HepG2 (cell line): ENCODE data around the gene SH3D19. TPM values are rescaled to one million over a fixed set of nuclear protein-coding genes. Genes with fewer than 3 reads are reported as not detected.
"Not testable (repeated sequence)": the region's sequence is repeated elsewhere in the genome, so short reads cannot be mapped to it uniquely, and the experiment has no call there.

Source experiments
- ATAC-seq: fragments of 200-7000 bp; cut with Tn5 transposase; 3 replicates; pipeline ENCODE4 v1.9.1; 2020; ENCODE audit warnings: mild to moderate bottlenecking, moderate library complexity
- BruUV-seq: library from RNA; stranded (reverse); fragments of 400-500 nt; replicated peaks from 2 replicates; lab custom pipeline; 2021; lab: Mats Ljungman, UMichigan
- CTCF ChIA-PET: fragments of 300-600 bp; formaldehyde crosslinking; extraction: SDS; loops from one replicate; lab custom pipeline; 2021; ENCODE audit warnings: low total read pairs, inconsistent platforms, low intra/inter-chr PET ratio; lab: Yijun Ruan, JAX
- POLR2A ChIA-PET: fragments of 350-600 bp; sonication (Branson Sonifier 250); formaldehyde crosslinking; loops from one replicate; lab custom pipeline; 2020; ENCODE audit warnings: antibody characterized with exemption, inconsistent platforms; lab: Yijun Ruan, JAX
- DNase-seq: peaks from one replicate; pipeline ENCODE4 v3.0.0-alpha.2; 2015; ENCODE audit warnings: low spot score
- FAIRE-seq: peaks from 3 replicates; lab custom pipeline; 2011; peaks lifted over from hg19 to GRCh38; lab: Jason Lieb, UNC
- H2AFZ ChIP-seq: one replicate; pipeline ENCODE4 v1.6.1; 2011; ENCODE audit warnings: low read length, inconsistent platforms
- H3K27ac ChIP-seq: fragments of 300-600 bp; 3 replicates; pipeline ENCODE4 v1.8.0; 2011; ENCODE audit warnings: mixed run types, mild to moderate bottlenecking, mixed read lengths, low read length, inconsistent platforms; ENCODE audit not compliant: insufficient read depth; ENCODE audit errors: extremely low read length
- H3K27me3 ChIP-seq, 2 experiments: fragments of 200-600 bp in 1 of 2; 2 replicates in 1 of 2; 3 replicates in 1 of 2; pipeline versions ENCODE4 v1.6.0 to v1.8.0; 2011; ENCODE audit warnings: low read length in 2 of 2, mild to moderate bottlenecking in 2 of 2, moderate library complexity in 2 of 2, inconsistent platforms in 1 of 2; ENCODE audit not compliant: insufficient read depth in 2 of 2, control insufficient read depth in 1 of 2
- H3K36me3 ChIP-seq, 2 experiments: fragments of 200-600 bp in 1 of 2; replicated peaks in 1 of 2; 2 replicates in 1 of 2; 3 replicates in 1 of 2; pipeline versions ENCODE4 v1.5.1 to v1.8.0; 2011; ENCODE audit warnings: low read length in 2 of 2, inconsistent platforms in 1 of 2; ENCODE audit not compliant: insufficient read depth in 2 of 2, control insufficient read depth in 1 of 2
- H3K4me1 ChIP-seq: 2 replicates; pipeline ENCODE4 v1.5.1; 2012; ENCODE audit warnings: low read length, inconsistent platforms; ENCODE audit not compliant: insufficient read depth
- H3K4me2 ChIP-seq: 2 replicates; pipeline ENCODE4 v1.6.0; 2011; ENCODE audit warnings: low read depth, low read length, inconsistent platforms
- H3K4me3 ChIP-seq, 3 experiments: fragments of 200-600 bp in 1 of 3; sonication (generic), shearing (Covaris generic) in 1 of 3; replicated peaks in 1 of 3; 2 replicates each; pipeline ENCODE4 v1.5.1; 2011 to 2016; ENCODE audit warnings: low read length in 3 of 3, inconsistent platforms in 2 of 3, low read depth in 2 of 3, mild to moderate bottlenecking in 2 of 3, control low read depth in 1 of 3, mixed read lengths in 1 of 3; ENCODE audit not compliant: insufficient read depth in 1 of 3
- H3K79me2 ChIP-seq: one replicate; pipeline ENCODE4 v1.6.1; 2011; ENCODE audit warnings: low read length, inconsistent platforms; ENCODE audit not compliant: insufficient read depth
- H3K9ac ChIP-seq: 2 replicates; pipeline ENCODE4 v1.6.0; 2011; ENCODE audit warnings: mild to moderate bottlenecking, low read depth, low read length, inconsistent platforms; ENCODE audit not compliant: insufficient read depth
- H3K9me3 ChIP-seq: 2 replicates; pipeline ENCODE4 v1.5.1; 2012; ENCODE audit warnings: mild to moderate bottlenecking, low read length
- H4K20me1 ChIP-seq: 2 replicates; pipeline ENCODE4 v1.6.0; 2011; ENCODE audit warnings: inconsistent platforms, mild to moderate bottlenecking, low read length, moderate library complexity; ENCODE audit not compliant: insufficient read depth
- CERS6 ChIP-seq: sonication (generic); formaldehyde crosslinking; IDR thresholded peaks from 2 replicates; pipeline ENCODE4 v1.5.0; 2020; ENCODE audit warnings: missing genetic modification reagents
- HDAC6 ChIP-seq: fragments of 200-600 bp; sonication (generic); IDR thresholded peaks from 2 replicates; pipeline ENCODE4 v1.7.0; 2017; ENCODE audit warnings: mild to moderate bottlenecking, antibody characterized with exemption, low read length, low read depth
- PRMT3 ChIP-seq: sonication (generic); formaldehyde crosslinking; IDR thresholded peaks from 2 replicates; pipeline ENCODE4 v1.8.1; 2022; ENCODE audit warnings: low read depth, mild to moderate bottlenecking, moderate library complexity, missing genetic modification reagents, borderline replicate concordance
- RCOR2 ChIP-seq: IDR thresholded peaks from 2 replicates; pipeline ENCODE4 v1.6.1; 2016; ENCODE audit warnings: missing biosample characterization, missing genetic modification reagents
- SRY ChIP-seq: sonication (generic); formaldehyde crosslinking; IDR thresholded peaks from 2 replicates; pipeline ENCODE4 v1.8.0; 2022; ENCODE audit warnings: mild to moderate bottlenecking, missing genetic modification reagents
- TBX3 ChIP-seq: fragments of 450-650 bp; IDR thresholded peaks from 2 replicates; pipeline ENCODE4 v1.6.1; 2017; ENCODE audit warnings: antibody characterized with exemption, mild to moderate bottlenecking, inconsistent platforms, borderline replicate concordance
- TERF1 ChIP-seq: sonication (generic); formaldehyde crosslinking; IDR thresholded peaks from 2 replicates; pipeline ENCODE4 v1.8.0; 2022; ENCODE audit warnings: mild to moderate bottlenecking, missing genetic modification reagents, moderate library complexity
- TOPORS ChIP-seq: sonication (generic); formaldehyde crosslinking; IDR thresholded peaks from 2 replicates; pipeline ENCODE4 v1.8.0; 2023; ENCODE audit warnings: mild to moderate bottlenecking, missing genetic modification reagents
- ZHX1 ChIP-seq: sonication (generic); formaldehyde crosslinking; IDR thresholded peaks from 2 replicates; pipeline ENCODE4 v1.8.1; 2022; ENCODE audit warnings: low read depth, mild to moderate bottlenecking, missing genetic modification reagents
- ZNF569 ChIP-seq: sonication (generic); formaldehyde crosslinking; IDR thresholded peaks from 2 replicates; pipeline ENCODE4 v1.5.0; 2020; ENCODE audit warnings: mild to moderate bottlenecking, missing genetic modification reagents, moderate library complexity, borderline replicate concordance
- ZNF737 ChIP-seq: sonication (generic); formaldehyde crosslinking; IDR thresholded peaks from 2 replicates; pipeline ENCODE4 v1.5.0; 2020; ENCODE audit warnings: missing genetic modification reagents, mild to moderate bottlenecking, borderline replicate concordance
- ZSCAN31 ChIP-seq: sonication (generic); formaldehyde crosslinking; IDR thresholded peaks from 2 replicates; pipeline ENCODE4 v1.5.0; 2020; ENCODE audit warnings: low read depth, mild to moderate bottlenecking, missing genetic modification reagents
- WGBS: methylation state at CpG from one replicate; pipeline ENCODE4 v1.1.6; 2017; ENCODE audit warnings: low lambda C conversion rate; 5-methylcytosine and 5-hydroxymethylcytosine counted together
- in situ Hi-C: cut with HindIII; loops from 2 replicates; pipeline ENCODE4 v1.10.0; 2017; ENCODE audit warnings: low pct_unique_long_range_greater_than_20kb; ENCODE audit not compliant: extremely low pct_ligation_motif_present
- intact Hi-C: fragments of 100-400 bp; cut with micrococcal nuclease; formaldehyde crosslinking; loops from one replicate; pipeline ENCODE4 v1.10.0; 2022; ENCODE audit not compliant: unreplicated experiment
- polyA plus RNA-seq, 8 experiments: library from polyadenylated mRNA; depleted of rRNA in 3 of 8; stranded (reverse) in 7 of 8; unstranded in 1 of 8; fragments of >200 nt; fragmentation: Illumina TruSeq in 4 of 8; extraction: Trizol in 4 of 8; gene quantifications; 2 replicates each; pipeline versions ENCODE4 v1.2.1 to v1.2.3, GENCODE V29; 2011 to 2016; ENCODE audit warnings: low read depth in 4 of 8, missing spikeins in 1 of 8, mixed read lengths in 1 of 8; ENCODE audit not compliant: insufficient read depth in 1 of 8
- total RNA-seq, 5 experiments: library from RNA; depleted of rRNA; stranded (reverse); fragments of >200 nt; fragmentation: Illumina TruSeq; extraction: Trizol; gene quantifications; 2 replicates each; pipeline ENCODE4 v1.2.3, GENCODE V29; 2016; ENCODE audit warnings: low read depth in 1 of 5
- TF ChIP-seq, protein P1 (sequence below): sonication (generic); formaldehyde crosslinking; IDR thresholded peaks from 2 replicates; pipeline ENCODE4 v1.8.1; 2023; ENCODE audit warnings: mild to moderate bottlenecking, inconsistent platforms, moderate library complexity, missing genetic modification reagents, borderline replicate concordance
- TF ChIP-seq, protein P2 (sequence below): sonication (generic); formaldehyde crosslinking; IDR thresholded peaks from 2 replicates; pipeline ENCODE4 v1.4.0; 2020; ENCODE audit warnings: low read depth, missing genetic modification reagents

Gene SH3D19
- total and polyA plus RNA-seq, 2 of the 13 experiments (the other 11 are each of a cell fraction or from before 2014, with no cell fraction given) = 31.2 to 38.0 TPM

DNA sequence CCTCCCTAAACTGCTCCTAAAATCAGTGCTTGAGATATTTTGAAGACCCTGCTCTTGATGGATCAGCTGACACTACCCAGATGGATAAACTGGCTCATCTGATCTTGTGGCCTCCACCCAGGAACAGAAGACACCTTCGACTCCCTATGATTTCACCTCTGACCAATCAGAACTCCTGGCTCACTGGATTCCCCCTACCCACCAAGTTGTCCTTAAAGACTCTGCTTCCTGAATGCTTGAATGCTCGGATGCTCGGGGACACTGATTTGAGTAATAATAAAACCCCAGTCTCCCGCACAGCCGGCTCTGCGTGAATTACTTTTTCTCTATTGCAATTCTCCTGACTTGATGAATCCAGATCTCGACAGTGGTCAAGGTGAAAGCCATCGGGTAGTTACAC, 237.9 kb downstream of the SH3D19 start (continued):
- TF ChIP-seq, protein P1, sequence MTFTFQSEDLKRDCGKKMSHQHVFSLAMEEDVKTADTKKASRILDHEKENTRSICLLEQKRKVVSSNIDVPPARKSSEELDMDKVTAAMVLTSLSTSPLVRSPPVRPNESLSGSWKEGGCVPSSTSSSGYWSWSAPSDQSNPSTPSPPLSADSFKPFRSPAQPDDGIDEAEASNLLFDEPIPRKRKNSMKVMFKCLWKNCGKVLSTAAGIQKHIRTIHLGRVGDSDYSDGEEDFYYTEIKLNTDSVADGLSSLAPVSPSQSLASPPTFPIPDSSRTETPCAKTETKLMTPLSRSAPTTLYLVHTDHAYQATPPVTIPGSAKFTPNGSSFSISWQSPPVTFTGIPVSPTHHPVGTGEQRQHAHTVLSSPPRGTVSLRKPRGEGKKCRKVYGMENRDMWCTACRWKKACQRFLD = no peak
- TF ChIP-seq ZHX1 (CRISPR knock-in tag) = no peak
- TF ChIP-seq SRY (CRISPR knock-in tag) = no peak
- no peak for TF ChIP-seq ZSCAN31 (CRISPR knock-in tag)
- TF ChIP-seq HDAC6 = no peak
- TF ChIP-seq TOPORS = no peak
- no peak for TF ChIP-seq TBX3
- TF ChIP-seq ZNF569 (CRISPR knock-in tag) = no peak
- TF ChIP-seq, protein P2, sequence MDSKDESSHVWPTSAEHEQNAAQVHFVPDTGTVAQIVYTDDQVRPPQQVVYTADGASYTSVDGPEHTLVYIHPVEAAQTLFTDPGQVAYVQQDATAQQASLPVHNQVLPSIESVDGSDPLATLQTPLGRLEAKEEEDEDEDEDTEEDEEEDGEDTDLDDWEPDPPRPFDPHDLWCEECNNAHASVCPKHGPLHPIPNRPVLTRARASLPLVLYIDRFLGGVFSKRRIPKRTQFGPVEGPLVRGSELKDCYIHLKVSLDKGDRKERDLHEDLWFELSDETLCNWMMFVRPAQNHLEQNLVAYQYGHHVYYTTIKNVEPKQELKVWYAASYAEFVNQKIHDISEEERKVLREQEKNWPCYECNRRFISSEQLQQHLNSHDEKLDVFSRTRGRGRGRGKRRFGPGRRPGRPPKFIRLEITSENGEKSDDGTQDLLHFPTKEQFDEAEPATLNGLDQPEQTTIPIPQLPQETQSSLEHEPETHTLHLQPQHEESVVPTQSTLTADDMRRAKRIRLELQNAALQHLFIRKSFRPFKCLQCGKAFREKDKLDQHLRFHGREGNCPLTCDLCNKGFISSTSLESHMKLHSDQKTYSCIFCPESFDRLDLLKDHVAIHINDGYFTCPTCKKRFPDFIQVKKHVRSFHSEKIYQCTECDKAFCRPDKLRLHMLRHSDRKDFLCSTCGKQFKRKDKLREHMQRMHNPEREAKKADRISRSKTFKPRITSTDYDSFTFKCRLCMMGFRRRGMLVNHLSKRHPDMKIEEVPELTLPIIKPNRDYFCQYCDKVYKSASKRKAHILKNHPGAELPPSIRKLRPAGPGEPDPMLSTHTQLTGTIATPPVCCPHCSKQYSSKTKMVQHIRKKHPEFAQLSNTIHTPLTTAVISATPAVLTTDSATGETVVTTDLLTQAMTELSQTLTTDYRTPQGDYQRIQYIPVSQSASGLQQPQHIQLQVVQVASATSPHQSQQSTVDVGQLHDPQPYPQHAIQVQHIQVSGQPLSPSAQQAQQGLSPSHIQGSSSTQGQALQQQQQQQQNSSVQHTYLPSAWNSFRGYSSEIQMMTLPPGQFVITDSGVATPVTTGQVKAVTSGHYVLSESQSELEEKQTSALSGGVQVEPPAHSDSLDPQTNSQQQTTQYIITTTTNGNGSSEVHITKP (CRISPR knock-in tag) = no peak
- no peak for TF ChIP-seq ZNF737 (CRISPR knock-in tag)
- no peak for TF ChIP-seq TERF1 (CRISPR knock-in tag)
- TF ChIP-seq CERS6 (CRISPR knock-in tag) = no peak
- TF ChIP-seq RCOR2 (CRISPR knock-in tag) = no peak
- TF ChIP-seq PRMT3 (CRISPR knock-in tag) = no peak
- TF ChIP-seq, all 625 proteins: peak for 0

DNA sequence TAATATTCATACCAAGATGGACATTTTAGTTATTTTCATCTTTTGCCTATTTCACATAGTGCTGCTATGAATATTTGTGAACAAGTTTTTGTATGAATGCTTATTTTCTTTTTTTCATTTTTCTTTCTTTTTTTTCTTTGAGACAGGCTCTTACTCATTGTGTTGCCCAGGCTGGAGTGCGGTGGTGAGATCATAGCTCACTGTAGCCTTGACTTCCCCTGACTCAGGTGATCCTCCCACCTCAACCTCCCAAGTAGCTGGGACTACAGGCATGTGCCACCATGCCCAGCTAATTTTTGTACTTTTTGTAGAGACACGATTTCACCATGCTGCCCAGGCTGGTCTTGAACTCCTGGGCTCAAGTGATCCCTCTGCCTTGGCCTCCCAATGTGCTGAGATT, 247.4 kb downstream of the SH3D19 start:
- ATAC-seq, FAIRE-seq, POLR2A ChIA-PET: not testable (repeated sequence)

More for the DNA sequence above, 247.4 kb downstream of the SH3D19 start:
- H2AFZ ChIP-seq, intact Hi-C loops, H4K20me1 ChIP-seq, H3K27me3 ChIP-seq, H3K79me2 ChIP-seq, H3K27ac ChIP-seq, H3K9me3 ChIP-seq, H3K36me3 ChIP-seq, H3K9ac ChIP-seq, H3K4me1 ChIP-seq, DNase-seq, BruUV-seq, H3K4me2 ChIP-seq, in situ Hi-C loops, H3K4me3 ChIP-seq, CTCF ChIA-PET: not testable (repeated sequence)
- WGBS = 17% methylated on average over 2 of the region's 2 CpGs
